Hematopoietic multipotent progenitor cell treated with erythropoietin and hydrocortisone succinate and interleukin-3 and kit ligand, for 8 days (in vitro differentiated cells): ENCODE results near the gene KRTCAP2.
"Not testable (repeated sequence)": the region's sequence is repeated elsewhere in the genome, so short reads cannot be mapped to it uniquely, and the experiment has no call there.

Experiments
- DNase-seq: peaks from one replicate; pipeline ENCODE4 v3.0.0-alpha.2; 2015

The KRTCAP2 gene

DNA sequence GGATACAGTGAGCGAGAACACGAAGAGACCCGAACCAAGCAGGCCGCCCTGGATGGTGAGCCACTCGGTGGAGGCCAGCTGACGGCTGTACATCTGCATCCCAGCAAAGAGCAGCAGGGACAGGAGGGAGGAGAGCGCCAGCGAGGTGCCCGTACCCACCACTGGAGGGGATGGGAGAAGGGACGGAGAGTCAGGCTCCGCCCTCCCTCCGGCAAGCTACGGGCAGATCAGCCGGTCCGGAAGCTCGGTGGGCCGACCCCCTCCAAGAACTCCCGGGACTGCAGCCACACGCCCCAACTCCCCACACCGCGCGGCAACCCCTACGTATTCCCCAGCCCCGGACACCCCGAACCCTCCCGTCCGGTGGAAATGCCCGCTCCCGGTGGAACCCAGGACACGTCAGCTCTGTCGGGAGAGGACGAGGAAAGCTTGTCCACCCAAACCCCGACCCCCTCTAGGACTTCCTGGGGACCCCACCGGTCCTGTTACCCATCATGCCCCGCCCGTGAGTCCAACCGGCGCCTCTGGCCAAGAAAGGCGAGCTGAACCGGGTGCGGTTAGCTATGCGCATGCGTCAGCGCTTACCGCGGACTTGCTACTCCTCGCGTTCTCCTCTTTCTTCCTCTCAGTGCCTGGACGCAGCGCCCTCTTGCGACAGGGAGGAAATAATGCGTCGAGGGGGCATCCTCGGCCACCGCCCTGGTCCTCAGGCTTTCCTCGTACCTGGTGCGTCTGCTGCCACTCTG, at the start of gene KRTCAP2:
Gene KRTCAP2 (minus strand): TSS at position 573 of the 746 bp plus-strand sequence. CDS start 80 bp downstream, at position 493.
- DNase-seq = peak; percentile 98

DNA sequence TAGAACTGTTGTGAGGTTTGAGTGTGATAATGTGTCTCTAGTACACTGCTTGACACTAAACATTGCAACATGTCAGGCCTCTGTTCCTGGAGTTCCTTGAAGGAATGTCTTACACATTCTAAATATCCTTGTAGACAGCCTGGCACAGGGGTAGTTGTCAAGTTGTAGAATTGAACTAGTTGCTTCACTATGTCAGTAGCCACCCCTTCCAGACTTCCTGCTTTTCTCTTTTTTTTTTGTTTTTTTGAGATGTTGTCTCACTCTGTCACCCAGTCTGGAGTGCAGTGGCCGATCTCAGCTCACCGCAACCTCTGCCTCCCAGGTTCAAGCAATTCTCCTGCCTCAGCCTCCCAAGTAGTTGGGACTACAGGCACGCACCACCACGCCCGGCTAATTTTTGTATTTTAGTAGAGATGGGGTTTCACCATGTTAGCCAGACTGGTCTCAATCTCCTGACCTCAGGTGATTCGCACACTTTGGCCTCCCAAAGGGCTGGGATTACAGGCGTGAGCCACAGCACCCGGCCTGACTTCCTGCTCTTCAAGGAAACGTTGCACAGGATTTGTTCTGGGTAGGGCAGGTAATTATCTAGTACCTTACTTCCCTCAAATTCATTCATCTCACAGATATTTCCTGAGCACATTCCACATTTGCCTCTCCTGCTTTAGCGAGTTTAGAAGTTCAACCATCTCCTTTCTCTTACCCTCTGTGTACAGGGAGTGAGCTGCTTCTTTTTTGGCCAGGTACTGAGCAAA, 47.3 kb upstream of the KRTCAP2 start:
- DNase-seq = not testable (repeated sequence)

DNA sequence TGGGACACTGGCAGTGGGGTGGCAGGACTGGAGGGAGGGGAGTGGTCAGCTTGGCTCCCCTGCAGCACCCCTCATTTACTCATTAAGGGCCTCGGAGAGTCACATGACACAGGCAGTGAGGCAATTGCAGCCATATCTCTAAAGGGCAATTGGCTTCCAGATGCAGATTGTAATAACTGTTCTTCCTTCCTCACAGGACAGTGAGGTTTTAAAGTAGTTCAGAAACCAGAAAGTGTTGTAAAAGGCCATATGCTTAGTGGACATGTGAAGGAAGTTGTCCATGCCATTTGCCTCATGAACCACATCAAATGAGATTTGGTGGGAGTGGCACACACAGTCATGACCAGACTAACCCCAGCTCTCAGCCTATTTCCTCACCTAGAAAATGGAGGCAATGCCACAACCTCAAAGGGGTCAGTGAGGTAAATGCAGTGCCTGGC, 46.5 kb upstream of the KRTCAP2 start:
- DNase-seq = peak; percentile 52

- peak; percentile 75 for DNase-seq
Observed at GRCh38 chr1:155218854-155219591, 45.9 kb upstream of the KRTCAP2 start.

GRCh38 chr1:155214702-155215101, 41.6 kb upstream of the KRTCAP2 start:
- not testable (repeated sequence) for DNase-seq

DNA sequence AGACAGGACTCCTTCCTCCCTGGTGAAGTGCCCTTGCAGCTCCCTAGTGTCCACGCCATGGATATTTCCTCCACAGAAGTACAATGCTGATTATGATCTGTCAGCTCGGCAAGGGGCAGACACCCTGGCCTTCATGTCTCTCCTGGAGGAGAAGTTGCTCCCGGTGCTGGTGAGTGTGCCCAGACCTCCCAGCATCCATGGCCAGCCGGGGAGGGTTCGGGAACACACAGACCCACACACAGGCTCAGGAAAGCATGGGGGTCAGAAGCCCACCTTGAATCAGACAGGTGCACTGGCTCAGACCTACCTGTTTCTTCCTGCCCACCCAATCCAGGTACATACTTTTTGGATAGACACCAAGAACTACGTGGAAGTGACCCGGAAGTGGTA, 38.9 kb upstream of the KRTCAP2 start:
- not testable (repeated sequence) for DNase-seq

- not testable (repeated sequence) for DNase-seq
Observed at GRCh38 chr1:155211381-155212050, 38.4 kb upstream of the KRTCAP2 start.

GRCh38 chr1:155210314-155211104, 37.4 kb upstream of the KRTCAP2 start:
- no peak for DNase-seq

DNA sequence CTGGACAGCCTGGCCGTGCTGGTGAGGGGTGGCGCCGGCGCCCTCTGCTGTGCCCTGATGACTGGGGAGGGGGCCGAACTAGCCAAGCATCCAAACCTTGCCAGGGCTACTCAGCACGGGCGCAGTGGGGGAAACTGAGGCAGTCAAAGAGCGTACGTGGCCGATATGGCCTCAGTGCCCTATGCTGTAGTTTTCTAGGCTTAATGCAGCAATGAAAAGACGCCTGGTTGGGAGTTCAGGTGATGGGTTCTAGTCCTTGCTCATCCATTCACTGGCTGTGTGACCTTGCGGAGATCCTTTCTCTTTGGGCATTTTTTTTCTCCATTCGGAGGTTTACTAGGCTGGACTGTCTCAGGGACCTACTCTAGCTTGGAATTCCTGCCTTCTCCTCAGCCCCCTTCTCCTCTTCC, 36.2 kb upstream of the KRTCAP2 start:
- no peak for DNase-seq

GRCh38 chr1:155208541-155209311, 35.6 kb upstream of the KRTCAP2 start, which contains the start of gene MTX1:
Gene MTX1 (plus strand): TSS chr1:155208695. CDS start chr1:155208805, 110 bp downstream.
- DNase-seq = peak; percentile 84

- peak; percentile 30 for DNase-seq
Observed at GRCh38 chr1:155207806-155208540, 34.9 kb upstream of the KRTCAP2 start, which contains the start of gene THBS3. Gene THBS3 (minus strand): TSS chr1:155207897. CDS start chr1:155207876, 21 bp downstream.

DNA sequence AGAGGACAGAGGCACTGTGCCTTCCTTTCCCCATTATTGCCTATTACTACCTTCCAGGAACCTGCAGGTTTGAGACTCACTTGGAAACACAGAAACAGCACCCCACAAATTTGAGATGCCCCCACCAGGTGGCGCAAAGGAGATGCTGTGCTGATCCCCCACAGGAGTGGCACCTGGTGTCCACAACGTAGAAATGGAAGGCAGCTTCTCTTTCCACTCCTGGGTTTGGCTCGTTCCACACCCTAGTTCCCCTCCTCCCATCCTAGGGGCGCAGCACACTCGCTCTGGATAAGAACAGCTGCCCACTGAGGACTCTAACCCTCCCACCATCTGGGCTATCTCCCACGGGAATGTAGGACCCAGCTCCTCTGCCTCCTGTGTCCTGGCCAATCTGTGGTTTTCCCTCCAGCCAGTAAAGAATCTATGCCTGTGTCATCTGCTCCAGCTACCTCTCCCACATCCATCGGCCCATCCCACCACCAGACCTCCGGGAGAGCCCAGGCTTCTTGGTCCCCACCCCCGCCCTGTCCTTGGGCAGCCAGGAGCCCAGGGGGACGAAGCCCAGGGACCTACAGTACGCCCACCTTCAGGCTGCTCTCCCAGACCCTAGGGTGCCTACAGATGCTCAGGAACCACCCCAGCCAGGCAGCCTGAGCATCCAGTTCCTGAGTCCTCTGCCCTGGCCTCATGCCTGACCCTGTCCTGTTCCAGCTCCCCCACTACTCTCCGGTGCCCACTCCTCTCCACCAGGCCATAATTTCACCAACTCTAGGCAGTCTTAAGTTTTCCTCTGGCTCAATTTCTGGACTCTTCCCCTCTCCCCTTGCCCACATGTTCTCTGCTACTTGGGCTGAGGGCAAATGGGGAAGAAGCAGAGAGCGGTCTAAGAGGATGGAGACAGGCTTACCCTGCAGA, 34.0 kb upstream of the KRTCAP2 start:
- peak; percentile 92 for DNase-seq

- no peak for DNase-seq
Observed at GRCh38 chr1:155205969-155206593, 33.0 kb upstream of the KRTCAP2 start.

DNA sequence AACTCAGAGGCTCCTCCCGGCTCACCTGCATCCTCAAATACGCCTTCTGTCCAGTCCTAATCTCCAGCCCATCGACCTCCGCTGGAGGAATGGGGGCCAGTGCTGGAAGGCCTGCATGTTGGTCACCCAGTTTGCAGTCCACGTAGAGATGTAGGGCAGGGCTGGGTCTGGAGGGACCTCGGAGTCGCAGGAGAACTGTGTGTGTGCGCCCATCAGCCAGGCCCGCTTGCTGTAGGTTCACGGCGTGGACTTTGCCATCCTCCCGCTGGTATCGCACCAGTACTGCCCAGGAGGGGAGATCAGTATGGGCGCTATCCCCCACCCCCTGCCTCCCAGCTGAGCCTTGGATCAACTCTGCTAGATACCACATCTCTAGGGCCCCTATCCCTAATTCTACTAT, 31.9 kb upstream of the KRTCAP2 start:
- no peak for DNase-seq

- DNase-seq = no peak
Observed at GRCh38 chr1:155202731-155203515, 29.8 kb upstream of the KRTCAP2 start.

DNA sequence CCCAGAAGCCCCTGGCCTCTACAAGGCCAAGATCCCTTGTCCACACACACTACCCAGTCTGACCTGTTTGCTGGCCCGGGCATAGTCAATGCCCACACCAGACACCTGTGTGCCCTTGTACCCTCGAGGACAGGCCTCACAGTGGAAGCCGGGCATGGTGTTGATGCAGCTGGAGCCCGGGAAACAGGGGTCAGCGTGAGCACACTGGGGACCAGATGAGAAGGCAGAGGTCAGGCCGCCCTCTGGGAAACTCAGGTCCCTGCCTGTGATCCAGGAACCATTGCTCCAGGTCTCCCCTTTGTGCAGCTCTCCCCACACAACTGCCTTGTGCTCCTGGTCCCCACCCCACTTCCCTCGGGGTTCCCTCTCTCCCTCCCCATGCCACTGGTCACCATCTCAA, 29.1 kb upstream of the KRTCAP2 start:
- DNase-seq = no peak

DNA sequence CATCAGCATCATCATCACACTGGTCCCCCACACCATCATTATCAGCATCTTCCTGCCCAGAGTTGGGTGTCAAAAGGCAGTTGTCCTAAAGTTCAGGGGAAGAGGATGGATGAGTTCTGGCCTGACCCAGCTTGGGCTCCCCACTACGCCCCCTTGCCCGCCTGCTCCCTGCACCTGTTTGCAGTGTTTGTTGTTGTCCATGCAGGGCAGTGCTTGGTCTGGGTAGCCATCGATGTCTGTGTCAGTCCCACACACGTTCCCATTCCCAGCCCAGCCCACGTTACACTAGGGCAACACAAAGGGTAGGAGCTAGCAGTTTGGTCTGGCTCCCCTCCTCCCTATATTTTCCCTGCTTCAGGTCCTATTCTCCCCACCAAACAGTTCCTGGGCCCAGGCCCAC, 27.8 kb upstream of the KRTCAP2 start:
- no peak for DNase-seq

- DNase-seq = no peak
Observed at GRCh38 chr1:155199792-155200191, 26.7 kb upstream of the KRTCAP2 start.
